Neuronal stem cell (in vitro differentiated cells): Measurements from ENCODE around the gene ELFN1.
A peak's percentile ranks its signal among the peaks of the same experiment; 100 is the strongest.

Experiments used
- DNase-seq: peaks from one replicate; pipeline ENCODE4 v3.0.0-alpha.2; 2013; ENCODE audit warnings: low spot score
- H2AFZ ChIP-seq: one replicate; pipeline ENCODE4 v1.6.1; 2013; ENCODE audit warnings: mild to moderate bottlenecking, low read length, inconsistent platforms
- H2AK5ac ChIP-seq: 2 replicates; pipeline ENCODE4 v1.6.1; 2013; ENCODE audit warnings: low read depth, mild to moderate bottlenecking, inconsistent platforms, low read length, moderate library complexity, mixed read lengths
- H2BK120ac ChIP-seq: 2 replicates; pipeline ENCODE4 v1.6.1; 2013; ENCODE audit warnings: low read depth, mild to moderate bottlenecking, inconsistent platforms, low read length, moderate library complexity, mixed read lengths
- H2BK12ac ChIP-seq: one replicate; pipeline ENCODE4 v1.6.1; 2013; ENCODE audit warnings: low read length, inconsistent platforms
- H2BK15ac ChIP-seq: 2 replicates; pipeline ENCODE4 v1.6.1; 2013; ENCODE audit warnings: mild to moderate bottlenecking, low read length, inconsistent platforms, mixed read lengths
- H2BK5ac ChIP-seq: one replicate; pipeline ENCODE4 v1.6.1; 2013; ENCODE audit warnings: inconsistent platforms, mild to moderate bottlenecking, low read length, moderate library complexity
- H3K14ac ChIP-seq: one replicate; pipeline ENCODE4 v1.6.1; 2013; ENCODE audit warnings: low read length, inconsistent platforms
- H3K18ac ChIP-seq: 2 replicates; pipeline ENCODE4 v1.6.1; 2013; ENCODE audit warnings: low read length, inconsistent platforms
- H3K23ac ChIP-seq: 2 replicates; pipeline ENCODE4 v1.6.1; 2013; ENCODE audit warnings: low read depth, mild to moderate bottlenecking, mixed read lengths, low read length, inconsistent platforms; ENCODE audit not compliant: poor library complexity
- H3K27ac ChIP-seq: replicated peaks from 3 replicates; pipeline ENCODE4 v1.5.1; 2013; ENCODE audit warnings: low read length, inconsistent platforms
- H3K27me3 ChIP-seq, 3 experiments: 2 replicates each; pipeline ENCODE4 v1.6.1; 2013; ENCODE audit warnings: low read length in 3 of 3, mild to moderate bottlenecking in 2 of 3, inconsistent platforms in 1 of 3, low read depth in 1 of 3, mixed read lengths in 1 of 3, moderate library complexity in 1 of 3; ENCODE audit not compliant: control insufficient read depth in 3 of 3, insufficient read depth in 3 of 3
- H3K36me3 ChIP-seq, 2 donors: replicated peaks in 1 of 2; 2 replicates each; pipeline ENCODE4 v1.6.1; 2013; ENCODE audit warnings: low read length in 2 of 2; ENCODE audit not compliant: control insufficient read depth in 2 of 2, insufficient read depth in 2 of 2
- H3K4ac ChIP-seq: 2 replicates; pipeline ENCODE4 v1.6.1; 2013; ENCODE audit warnings: inconsistent platforms, mild to moderate bottlenecking, low read length, moderate library complexity
- H3K4me1 ChIP-seq, 2 donors: 1 replicate in 1 of 2; 2 replicates in 1 of 2; pipeline ENCODE4 v1.6.1; 2013; ENCODE audit warnings: low read length in 2 of 2, low read depth in 1 of 2; ENCODE audit not compliant: control insufficient read depth in 2 of 2, insufficient read depth in 1 of 2
- H3K4me2 ChIP-seq: one replicate; pipeline ENCODE4 v1.6.1; 2013; ENCODE audit warnings: mild to moderate bottlenecking, low read length, inconsistent platforms; ENCODE audit not compliant: insufficient read depth, poor library complexity, severe bottlenecking
- H3K4me3 ChIP-seq, 2 donors: 2 replicates each; pipeline ENCODE4 v1.5.1; 2013; ENCODE audit warnings: low read length in 2 of 2, mild to moderate bottlenecking in 2 of 2, inconsistent platforms in 1 of 2, moderate library complexity in 1 of 2
- H3K79me1 ChIP-seq: one replicate; pipeline ENCODE4 v1.6.1; 2013; ENCODE audit warnings: low read depth, mild to moderate bottlenecking, inconsistent platforms, low read length, moderate library complexity
- H3K9ac ChIP-seq: one replicate; pipeline ENCODE4 v1.6.1; 2013; ENCODE audit warnings: mild to moderate bottlenecking, low read depth, low read length, inconsistent platforms; ENCODE audit not compliant: poor library complexity
- H3K9me3 ChIP-seq, 2 donors: replicated peaks in 1 of 2; 2 replicates each; pipeline versions ENCODE3 to v1.6.1; 2013; ENCODE audit warnings: low read length in 2 of 2, mild to moderate bottlenecking in 2 of 2, inconsistent platforms in 1 of 2, low read depth in 1 of 2, mixed read lengths in 1 of 2, moderate library complexity in 1 of 2; ENCODE audit not compliant: control insufficient read depth in 2 of 2, insufficient read depth in 1 of 2
- H4K8ac ChIP-seq: one replicate; pipeline ENCODE4 v1.6.1; 2013; ENCODE audit warnings: low read depth, mild to moderate bottlenecking, inconsistent platforms, low read length, moderate library complexity
- H4K91ac ChIP-seq: one replicate; pipeline ENCODE4 v1.6.1; 2013; ENCODE audit warnings: low read length, low read depth, mild to moderate bottlenecking, inconsistent platforms; ENCODE audit not compliant: poor library complexity
- WGBS, 2 donors: extraction: QIAGEN DNeasy Blood & Tissue Kit; methylation state at CpG; one replicate each; pipeline ENCODE4 v1.1.7; 2013; ENCODE audit warnings: missing lambda C conversion rate in 2 of 2, mixed read lengths in 1 of 2; ENCODE audit not compliant: insufficient read length in 2 of 2, insufficient replicate concordance in 1 of 2; ENCODE audit errors: extremely low coverage in 2 of 2; 5-methylcytosine and 5-hydroxymethylcytosine counted together

ELFN1 gene

DNA sequence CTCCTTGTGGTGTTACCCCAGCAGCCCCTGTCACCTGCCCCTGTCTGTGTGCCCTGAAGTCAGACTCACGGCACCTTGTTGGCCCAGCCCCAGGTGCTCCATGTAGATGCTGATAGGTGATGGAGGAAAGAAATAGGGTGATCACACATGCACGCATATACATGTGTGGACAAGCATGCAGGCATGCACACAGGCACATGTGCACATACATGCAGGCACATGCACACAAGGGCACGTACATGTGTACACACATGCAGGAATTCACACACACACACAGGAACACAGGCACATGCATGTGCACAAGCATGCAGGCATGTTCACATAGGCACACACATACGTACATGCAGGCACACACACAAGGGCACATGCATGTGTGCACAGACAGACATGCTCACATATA, 16.6 kb upstream of the ELFN1 start:
- no peak overlapping the region for H2AFZ ChIP-seq

GRCh38 chr7:1654111-1654510, 16.0 kb upstream of the ELFN1 start:
- Histone ChIP-seq H4K91ac (no peak overlapping the region), H2AFZ (no peak overlapping the region), H2BK15ac (no peak overlapping the region), H3K23ac (peak overlapping the region; percentile 35), H3K27me3 (peaks cover 0 to 3% (median 0%) of the 10 kb centered on the region in 3 experiments), H3K4me1 (peaks cover 4 to 5% of the 10 kb centered on the region in 2 donors), H3K4ac (no peak overlapping the region), H2BK120ac (no peak overlapping the region), H3K4me2 (no peak overlapping the region), H3K79me1 (peaks cover 4% of the 10 kb centered on the region), H2BK5ac (no peak overlapping the region), H3K36me3 (no peaks in the 10 kb centered on the region), H3K9me3 (peaks cover 0 to 4% of the 10 kb centered on the region in 2 donors), H3K4me3 (peak overlapping the region in 1 of 2 donors; percentile 43), H3K18ac (peak overlapping the region; percentile 41), H3K9ac (no peak overlapping the region), H3K14ac (peak overlapping the region; percentile 48), H2AK5ac (no peak overlapping the region), H2BK12ac (no peak overlapping the region), H4K8ac (no peak overlapping the region), H3K27ac (no peak overlapping the region)
- no CpG with 5 or more reads among the region's 15 CpGs for WGBS, 2 donors
- no peak for DNase-seq

More for the DNA sequence above, 16.6 kb upstream of the ELFN1 start:
- peak overlapping the region; percentile 8 for H3K18ac ChIP-seq
- H3K36me3 ChIP-seq = no peaks in the 10 kb centered on the region
- peak overlapping the region; percentile 35 for H3K23ac ChIP-seq
- H3K27ac ChIP-seq = no peak overlapping the region
- peaks cover 0 to 4% of the 10 kb centered on the region in 2 donors for H3K9me3 ChIP-seq
- no peak overlapping the region for H3K4ac ChIP-seq
- DNase-seq = no peak
- no peak overlapping the region for H2AK5ac ChIP-seq
- no peak overlapping the region for H2BK120ac ChIP-seq
- no peak overlapping the region for H2BK15ac ChIP-seq
- H3K4me2 ChIP-seq = no peak overlapping the region
- H3K9ac ChIP-seq = peak overlapping the region; percentile 56
- H2BK5ac ChIP-seq = no peak overlapping the region
- WGBS, 2 donors = no CpG with 5 or more reads among the region's 4 CpGs
- no peak overlapping the region for H2BK12ac ChIP-seq
- H3K27me3 ChIP-seq = peaks cover 0 to 9% (median 0%) of the 10 kb centered on the region in 3 experiments
- H3K4me1 ChIP-seq = peaks cover 7 to 8% of the 10 kb centered on the region in 2 donors
- no peak overlapping the region for H4K8ac ChIP-seq
- H4K91ac ChIP-seq = no peak overlapping the region
- peaks cover 4% of the 10 kb centered on the region for H3K79me1 ChIP-seq
- peak overlapping the region; percentile 49 for H3K14ac ChIP-seq
- H3K4me3 ChIP-seq = peak overlapping the region in 1 of 2 donors; percentile 43

- no peaks in the 10 kb centered on the region for H3K36me3 ChIP-seq
- no peak overlapping the region for H2AFZ ChIP-seq
- H3K4me3 ChIP-seq = no peak overlapping the region
- no peak overlapping the region for H2BK5ac ChIP-seq
- H3K79me1 ChIP-seq = peaks cover 4% of the 10 kb centered on the region
- no peak overlapping the region for H2AK5ac ChIP-seq
- H2BK12ac ChIP-seq = no peak overlapping the region
- no peak overlapping the region for H3K27ac ChIP-seq
- H4K8ac ChIP-seq = no peak overlapping the region
- no peaks in the 10 kb centered on the region for H3K27me3 ChIP-seq
- no CpG with 5 or more reads among the region's 32 CpGs for WGBS, 2 donors
- H3K18ac ChIP-seq = peak overlapping the region; percentile 70
- H3K4me1 ChIP-seq = peaks cover 4 to 5% of the 10 kb centered on the region in 2 donors
- H3K23ac ChIP-seq = no peak overlapping the region
- no peak overlapping the region for H3K4me2 ChIP-seq
- no peak overlapping the region for H3K14ac ChIP-seq
- DNase-seq = no peak
- no peak overlapping the region for H3K4ac ChIP-seq
- no peak overlapping the region for H2BK120ac ChIP-seq
- H3K9me3 ChIP-seq = peaks cover 0 to 4% of the 10 kb centered on the region in 2 donors
- H4K91ac ChIP-seq = peak overlapping the region; percentile 58
- peak overlapping the region; percentile 63 for H3K9ac ChIP-seq
- H2BK15ac ChIP-seq = no peak overlapping the region
Measured at GRCh38 chr7:1654738-1655475, 15.2 kb upstream of the ELFN1 start.

DNA sequence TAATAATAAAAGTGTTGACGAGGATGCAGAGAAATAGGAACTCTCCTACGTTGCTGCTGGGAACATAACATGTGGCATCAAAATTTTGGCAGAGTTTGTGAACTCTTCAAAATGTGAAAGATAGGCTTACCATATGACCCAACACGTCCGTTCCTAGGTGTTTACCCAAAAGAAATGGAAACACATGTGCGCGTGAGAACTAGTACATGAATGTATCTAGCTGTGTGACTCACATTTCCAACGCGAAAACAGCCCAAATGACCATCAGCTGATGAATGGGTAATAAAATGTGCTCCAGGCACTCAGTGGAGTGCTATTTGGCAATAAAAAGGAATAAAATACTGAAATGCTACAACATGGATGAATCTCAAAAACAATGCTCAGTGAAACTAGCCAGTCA, 10.4 kb upstream of the ELFN1 start:
- Histone ChIP-seq H3K9me3 (peaks cover 0 to 1% of the 10 kb centered on the region in 2 donors), H2AFZ (no peak overlapping the region)

More for the DNA sequence above, 10.4 kb upstream of the ELFN1 start:
- Histone ChIP-seq H2AK5ac (no peak overlapping the region), H3K79me1 (peaks cover 2% of the 10 kb centered on the region), H3K4me1 (peaks cover 5 to 12% of the 10 kb centered on the region in 2 donors), H2BK15ac (no peak overlapping the region), H4K91ac (no peak overlapping the region), H3K4me3 (no peak overlapping the region), H3K4ac (no peak overlapping the region), H2BK5ac (no peak overlapping the region), H4K8ac (no peak overlapping the region), H3K9ac (no peak overlapping the region), H3K4me2 (no peak overlapping the region), H2BK12ac (no peak overlapping the region), H3K27me3 (peaks cover 0 to 23% (median 5%) of the 10 kb centered on the region in 3 experiments), H2BK120ac (no peak overlapping the region), H3K14ac (no peak overlapping the region), H3K27ac (no peak overlapping the region), H3K23ac (no peak overlapping the region), H3K36me3 (no peaks in the 10 kb centered on the region), H3K18ac (no peak overlapping the region)
- DNase-seq = no peak
- no CpG with 5 or more reads among the region's 8 CpGs for WGBS, 2 donors
